Midbrain (tissue), 1 donor: Measurements from ENCODE around the gene PEAK1.

Experiments
- DNase-seq: peaks from one replicate; lab custom pipeline; 2025; lab: John Stamatoyannopoulos, UW

PEAK1 gene

GRCh38 chr15:77126529-77127326 is 293.2 kb downstream of the PEAK1 start:
- DNase-seq = no peak

GRCh38 chr15:77123854-77124253 is 296.1 kb downstream of the PEAK1 start:
- DNase-seq = no peak

GRCh38 chr15:77122576-77122975 is 297.3 kb downstream of the PEAK1 start:
- DNase-seq = no peak

- no peak for DNase-seq
These were observed 298.3 kb downstream of the PEAK1 start for GRCh38 chr15:77121599-77121998.

- no peak for DNase-seq
These were observed 299.3 kb downstream of the PEAK1 start for GRCh38 chr15:77120576-77120975.

- DNase-seq = no peak
These were observed 300.5 kb downstream of the PEAK1 start for GRCh38 chr15:77119446-77119845.

GRCh38 chr15:77118882-77119321 is 301.0 kb downstream of the PEAK1 start:
- DNase-seq = peak; percentile 83

- DNase-seq = no peak
These were observed 304.7 kb downstream of the PEAK1 start for GRCh38 chr15:77115179-77115578.

- DNase-seq = no peak
These were observed 306.9 kb downstream of the PEAK1 start for GRCh38 chr15:77112838-77113504.

- DNase-seq = no peak
These were observed 308.1 kb downstream of the PEAK1 start for GRCh38 chr15:77111789-77112188.

- peak; percentile 74 for DNase-seq
These were observed 312.2 kb downstream of the PEAK1 start for GRCh38 chr15:77107531-77108355.

GRCh38 chr15:77107068-77107467 is 312.8 kb downstream of the PEAK1 start:
- DNase-seq = no peak

GRCh38 chr15:77104155-77104554 is 315.7 kb downstream of the PEAK1 start:
- DNase-seq = no peak

GRCh38 chr15:77099741-77100463 is 320.0 kb downstream of the PEAK1 start:
- DNase-seq = no peak

- no peak for DNase-seq
These were observed 321.3 kb downstream of the PEAK1 start for GRCh38 chr15:77098572-77098971.

GRCh38 chr15:77097921-77098320 is 322.0 kb downstream of the PEAK1 start:
- no peak for DNase-seq

- DNase-seq = no peak
These were observed 322.6 kb downstream of the PEAK1 start for GRCh38 chr15:77097248-77097721.

GRCh38 chr15:77096541-77096940 is 323.4 kb downstream of the PEAK1 start:
- no peak for DNase-seq

GRCh38 chr15:77096138-77096537 is 323.8 kb downstream of the PEAK1 start:
- DNase-seq = no peak

- no peak for DNase-seq
These were observed 325.4 kb downstream of the PEAK1 start for GRCh38 chr15:77094397-77095030.

GRCh38 chr15:77093436-77093835 is 326.5 kb downstream of the PEAK1 start:
- no peak for DNase-seq
